ENCODE measurements around the gene TNNI3.

The TNNI3 gene

GRCh38 chr19:55198651-55199050 is 41.1 kb upstream of the TNNI3 start:
- Histone ChIP-seq H3K79me2 (ENCODE audit: low read length) (no peaks in the 10 kb centered on the region), H3K4me2 (ENCODE audit: low read length) (no peak overlapping the region), H3K27ac (ENCODE audit: low read length) (no peak overlapping the region), H3K36me3 (replicated peaks; ENCODE audit: low read depth, low read length) (no peaks in the 10 kb centered on the region), H3K27me3 (ENCODE audit: low read depth, low read length) (peaks cover 9% of the 10 kb centered on the region; the same call in 1 of the 2 replicates), H3K9me3 (ENCODE audit: insufficient read depth, low read length) (no peaks in the 10 kb centered on the region), H4K20me1 (ENCODE audit: insufficient read depth, low read length) (no peaks in the 10 kb centered on the region), H3K9ac (ENCODE audit: low read length) (no peak overlapping the region), H3K4me1 (ENCODE audit: low read length) (no peaks in the 10 kb centered on the region), H2AFZ (ENCODE audit: low read depth, low read length) (no peak overlapping the region), H3K4me3 (ENCODE audit: low read length) (no peak overlapping the region)
- TF ChIP-seq CTCF (IDR thresholded peaks at IDR 0.05; ENCODE audit: low read depth, low read length) (no peak), EZH2phosphoT487 (IDR thresholded peaks at IDR 0.05; ENCODE audit: low read depth) (no peak)

- H3K27me3 ChIP-seq (ENCODE audit: low read depth, low read length), result 0 out of 2 replicates have a peak, but pooled peaks cover 7% of the 10 kb centered on the region
Observed at GRCh38 chr19:55197528-55197927, 40.0 kb upstream of the TNNI3 start.

GRCh38 chr19:55196803-55197202 is 39.3 kb upstream of the TNNI3 start:
- H3K4me1 ChIP-seq (ENCODE audit: low read length), result no peaks in the 10 kb centered on the region
- H3K36me3 ChIP-seq (replicated peaks; ENCODE audit: low read depth, low read length), result no peaks in the 10 kb centered on the region
- no peak overlapping the region for H2AFZ ChIP-seq (ENCODE audit: low read depth, low read length)
- H3K9me3 ChIP-seq (ENCODE audit: insufficient read depth, low read length), result no peaks in the 10 kb centered on the region
- H3K9ac ChIP-seq (ENCODE audit: low read length), result no peak overlapping the region
- H4K20me1 ChIP-seq (ENCODE audit: insufficient read depth, low read length), result no peaks in the 10 kb centered on the region
- no peak for TF ChIP-seq CTCF (IDR thresholded peaks at IDR 0.05; ENCODE audit: low read depth, low read length)
- TF ChIP-seq EZH2phosphoT487 (IDR thresholded peaks at IDR 0.05; ENCODE audit: low read depth), result no peak
- 0 out of 2 replicates have a peak, but pooled peaks cover 7% of the 10 kb centered on the region for H3K27me3 ChIP-seq (ENCODE audit: low read depth, low read length)
- no peaks in the 10 kb centered on the region for H3K79me2 ChIP-seq (ENCODE audit: low read length)
- no peak overlapping the region for H3K4me3 ChIP-seq (ENCODE audit: low read length)
- no peak overlapping the region for H3K4me2 ChIP-seq (ENCODE audit: low read length)
- H3K27ac ChIP-seq (ENCODE audit: low read length), result no peak overlapping the region

More at GRCh38 chr19:55197528-55197927, 40.0 kb upstream of the TNNI3 start:
- H3K27ac ChIP-seq (ENCODE audit: low read length), result no peak overlapping the region
- H3K4me1 ChIP-seq (ENCODE audit: low read length), result no peaks in the 10 kb centered on the region
- no peaks in the 10 kb centered on the region for H3K79me2 ChIP-seq (ENCODE audit: low read length)
- H3K36me3 ChIP-seq (replicated peaks; ENCODE audit: low read depth, low read length), result no peaks in the 10 kb centered on the region
- no peaks in the 10 kb centered on the region for H3K9me3 ChIP-seq (ENCODE audit: insufficient read depth, low read length)
- no peak overlapping the region for H3K4me2 ChIP-seq (ENCODE audit: low read length)
- TF ChIP-seq CTCF (IDR thresholded peaks at IDR 0.05; ENCODE audit: low read depth, low read length) (no peak), EZH2phosphoT487 (IDR thresholded peaks at IDR 0.05; ENCODE audit: low read depth) (no peak)
- H3K9ac ChIP-seq (ENCODE audit: low read length), result no peak overlapping the region
- H3K4me3 ChIP-seq (ENCODE audit: low read length), result no peak overlapping the region
- H2AFZ ChIP-seq (ENCODE audit: low read depth, low read length), result no peak overlapping the region
- no peaks in the 10 kb centered on the region for H4K20me1 ChIP-seq (ENCODE audit: insufficient read depth, low read length)

- Histone ChIP-seq H3K4me1 (ENCODE audit: low read length) (no peaks in the 10 kb centered on the region), H3K9me3 (ENCODE audit: insufficient read depth, low read length) (no peaks in the 10 kb centered on the region), H2AFZ (ENCODE audit: low read depth, low read length) (no peak overlapping the region), H3K36me3 (replicated peaks; ENCODE audit: low read depth, low read length) (no peaks in the 10 kb centered on the region), H3K9ac (ENCODE audit: low read length) (no peak overlapping the region), H3K4me3 (ENCODE audit: low read length) (no peak overlapping the region), H3K27me3 (ENCODE audit: low read depth, low read length) (0 out of 2 replicates have a peak, but pooled peaks cover 3% of the 10 kb centered on the region), H3K79me2 (ENCODE audit: low read length) (no peaks in the 10 kb centered on the region), H4K20me1 (ENCODE audit: insufficient read depth, low read length) (no peaks in the 10 kb centered on the region), H3K4me2 (ENCODE audit: low read length) (no peak overlapping the region), H3K27ac (ENCODE audit: low read length) (no peak overlapping the region)
- TF ChIP-seq CTCF (IDR thresholded peaks at IDR 0.05; ENCODE audit: low read depth, low read length) (no peak), EZH2phosphoT487 (IDR thresholded peaks at IDR 0.05; ENCODE audit: low read depth) (no peak)
Observed at GRCh38 chr19:55193481-55193880, 35.9 kb upstream of the TNNI3 start.

All from OCI-LY3 (cell line).